ENCODE results near the gene PRM1. TPM values are rescaled to one million over a fixed set of nuclear protein-coding genes. Genes with fewer than 3 reads are reported as not detected.

PRM1 gene
- total RNA-seq, 2 donors from 2014 or later, result not detected

DNA sequence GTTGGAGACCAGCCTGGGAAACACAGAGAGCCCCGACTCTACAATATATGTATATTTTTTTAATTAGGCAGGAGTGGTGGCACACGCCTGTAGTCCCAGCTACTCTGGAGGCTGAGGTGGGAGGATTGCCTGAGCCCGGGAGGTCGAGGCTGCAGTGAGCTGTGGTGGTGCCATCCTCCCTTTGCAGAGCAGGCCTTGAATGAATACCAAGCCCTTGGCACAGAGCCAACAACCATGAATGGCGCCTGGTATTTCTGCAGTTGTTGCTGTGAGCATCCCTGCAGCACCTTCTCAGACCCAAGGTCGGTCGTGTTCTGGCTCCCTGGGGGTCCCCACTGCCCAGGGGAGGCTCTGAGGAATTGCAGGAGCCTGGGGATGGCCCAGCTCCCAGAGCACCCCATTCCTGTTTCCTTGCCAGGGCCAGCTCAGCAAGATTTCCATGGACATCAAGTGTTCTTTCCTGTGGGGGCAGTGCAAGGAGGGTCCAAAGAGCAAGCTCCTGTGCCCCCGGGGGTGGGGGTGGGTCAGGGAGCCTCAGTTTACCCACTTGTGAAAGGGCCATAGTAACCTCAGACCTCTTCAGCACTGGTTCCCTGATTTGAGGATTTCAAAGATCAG is 38.5 kb upstream of the PRM1 start:
- H3K27ac Mint-ChIP-seq, result no peak overlapping the region
- H3K9me3 Mint-ChIP-seq, result no peaks in the 10 kb centered on the region
- H3K36me3 Mint-ChIP-seq, result no peaks in the 10 kb centered on the region
- no peak for ATAC-seq
- no peak for DNase-seq (ENCODE audit: low spot score in 2 of 2)

DNA sequence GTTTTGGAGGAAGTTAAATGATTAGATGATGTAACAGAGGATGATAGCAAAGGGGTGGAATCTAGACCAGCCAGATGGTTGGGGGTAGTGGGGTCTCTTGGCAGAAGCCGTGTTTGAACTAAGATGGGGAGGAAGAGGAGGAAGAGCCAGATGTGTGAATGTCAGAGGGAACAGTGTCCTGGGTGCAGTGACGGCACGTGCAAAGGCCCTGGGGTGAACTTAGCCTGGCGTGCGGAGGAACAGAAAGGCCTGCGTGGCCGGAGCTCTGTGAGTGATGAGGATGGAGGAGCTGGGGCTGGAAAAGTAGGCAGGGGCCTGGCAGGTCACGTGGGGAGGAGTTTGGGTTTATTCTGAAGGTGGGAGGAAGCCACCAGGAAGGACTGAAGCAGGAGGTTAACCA is 37.7 kb upstream of the PRM1 start:
- no peaks in the 10 kb centered on the region for H3K36me3 Mint-ChIP-seq
- H3K9me3 Mint-ChIP-seq, result no peaks in the 10 kb centered on the region
- ATAC-seq, result no peak
- peak overlapping the region in 1 of 2 donors; percentile 12 for H3K27ac Mint-ChIP-seq
- no peak for DNase-seq (ENCODE audit: low spot score in 2 of 2)

DNA sequence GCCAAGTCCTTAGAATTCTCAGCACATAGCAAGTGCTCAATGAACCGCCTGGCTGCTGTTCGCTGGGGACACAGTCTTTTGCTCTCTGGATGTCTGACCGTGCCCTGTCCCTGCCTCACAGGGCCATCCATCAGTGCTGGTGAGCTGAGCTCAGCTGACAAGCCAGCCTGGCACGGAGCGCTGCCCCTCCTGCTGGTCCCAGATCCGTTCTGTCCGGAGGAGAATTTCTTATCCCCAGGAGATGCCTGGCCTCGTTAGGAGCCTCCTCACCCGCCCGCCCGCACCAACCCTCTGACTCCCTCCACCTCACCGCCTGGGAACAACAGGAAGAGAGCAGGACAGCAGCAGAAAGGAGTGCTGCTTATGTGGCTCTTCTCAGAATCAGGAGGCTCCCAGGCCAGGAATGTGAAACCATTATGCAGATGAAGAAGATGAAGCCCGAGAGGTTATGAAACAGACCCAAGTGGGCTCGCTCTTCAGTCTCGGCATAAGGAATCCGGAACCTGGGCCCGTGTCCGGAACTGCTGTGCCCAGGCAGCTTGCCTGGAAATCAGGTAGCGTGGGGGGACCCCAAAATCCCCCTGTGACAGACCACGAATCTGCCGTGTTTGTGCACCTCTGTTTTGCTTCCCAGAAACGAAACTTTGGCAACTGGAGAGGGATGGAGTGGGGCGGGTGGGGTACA is 35.3 kb upstream of the PRM1 start:
- Mint-ChIP-seq H3K9me3 (no peaks in the 10 kb centered on the region), H3K36me3 (no peaks in the 10 kb centered on the region), H3K27ac (no peak overlapping the region)
- ATAC-seq (no peak), DNase-seq (ENCODE audit: low spot score in 2 of 2) (no peak)

DNA sequence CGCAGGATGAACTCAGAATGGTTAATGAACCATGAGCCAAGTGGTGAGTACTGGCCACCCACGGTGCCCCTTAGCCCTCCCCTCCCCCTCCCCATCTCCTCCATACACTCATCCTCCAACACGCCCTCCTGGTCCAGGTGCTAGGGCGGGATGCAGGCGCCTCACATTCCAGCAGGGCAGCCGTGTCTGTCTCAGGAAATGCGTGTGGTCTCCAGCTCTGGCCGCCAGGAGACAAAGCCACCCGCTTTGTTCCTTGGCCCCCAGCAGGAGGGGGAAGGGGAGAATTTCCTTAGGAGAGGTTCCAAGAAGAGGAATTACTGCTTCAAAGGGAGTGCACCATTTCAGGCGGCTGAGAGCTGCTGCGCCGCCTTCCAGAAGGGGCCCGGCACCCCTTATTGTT is 34.4 kb upstream of the PRM1 start:
- DNase-seq (ENCODE audit: low spot score in 2 of 2) (no peak), ATAC-seq (no peak)
- Mint-ChIP-seq H3K36me3 (no peaks in the 10 kb centered on the region), H3K9me3 (no peaks in the 10 kb centered on the region), H3K27ac (no peak overlapping the region)

DNA sequence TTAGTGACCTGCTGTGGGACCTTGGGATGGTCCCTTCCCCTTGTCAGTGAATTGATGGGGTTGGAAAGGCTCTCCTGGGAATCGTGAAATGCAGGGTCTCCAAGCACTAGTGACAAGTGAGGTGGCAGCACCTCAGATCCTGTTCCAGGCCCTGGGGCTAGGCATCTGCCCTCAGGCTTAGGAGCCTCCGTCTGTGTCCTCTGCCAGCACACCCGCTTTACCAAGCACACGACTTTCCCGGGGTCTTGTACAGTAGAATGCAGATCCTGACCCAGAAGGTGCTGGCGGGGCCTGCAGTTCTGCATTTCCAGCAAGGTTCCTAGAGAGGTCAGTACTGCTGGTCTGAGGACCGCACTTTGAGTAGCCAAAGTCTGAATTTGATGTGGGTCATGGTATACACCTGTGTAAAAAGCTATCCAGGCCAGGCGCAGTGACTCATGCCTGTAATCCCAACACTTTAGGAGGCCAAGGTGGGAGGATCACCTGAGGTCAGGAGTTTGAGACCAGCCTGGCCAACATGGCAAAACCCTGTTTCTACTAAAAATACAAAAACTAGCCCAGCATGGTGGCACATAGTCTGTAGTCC is 33.3 kb upstream of the PRM1 start:
- DNase-seq (ENCODE audit: low spot score in 2 of 2), result no peak
- no peaks in the 10 kb centered on the region for H3K36me3 Mint-ChIP-seq
- peak overlapping the region in 1 of 2 donors; percentile 32 for H3K27ac Mint-ChIP-seq
- no peaks in the 10 kb centered on the region for H3K9me3 Mint-ChIP-seq
- ATAC-seq, result no peak

DNA sequence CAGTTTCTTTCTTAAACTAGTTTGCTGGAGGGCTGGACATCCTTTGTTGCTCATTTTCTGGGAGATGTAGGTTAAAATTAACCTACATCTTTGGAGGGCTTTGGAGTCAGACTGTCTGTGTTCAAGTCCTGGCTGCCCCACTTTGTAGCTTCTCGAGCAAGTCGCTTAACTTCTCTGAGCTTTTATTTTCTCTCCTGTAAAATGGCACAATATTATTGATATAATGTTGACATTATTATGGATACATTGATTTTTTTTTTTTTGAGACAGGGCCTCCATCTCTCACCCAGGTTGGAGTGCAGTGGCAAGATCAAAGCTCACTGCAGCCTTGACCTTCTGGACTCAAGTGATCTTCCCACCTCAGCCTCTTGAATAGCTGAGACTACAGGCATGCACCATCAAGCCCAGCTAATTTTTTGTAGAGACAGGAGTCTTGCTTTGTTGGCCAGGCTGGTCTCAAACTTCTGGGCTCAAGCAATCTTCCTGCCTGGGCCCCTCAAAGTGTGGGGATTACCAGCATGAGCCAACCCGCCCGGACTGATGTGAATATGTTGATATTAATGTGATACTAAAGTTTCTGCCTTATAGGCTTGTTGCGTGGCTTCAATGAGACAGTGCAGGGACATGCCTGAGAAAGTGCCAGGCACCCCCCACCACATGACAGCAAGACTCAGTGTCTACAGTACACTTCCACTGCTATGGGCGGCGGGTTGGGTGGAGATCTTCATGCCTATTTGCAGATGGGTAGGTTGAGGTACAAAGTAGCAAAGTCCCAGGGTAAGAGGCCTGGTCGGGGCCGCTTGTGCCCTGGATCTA is 32.6 kb upstream of the PRM1 start:
- H3K9me3 Mint-ChIP-seq, result no peaks in the 10 kb centered on the region
- no peaks in the 10 kb centered on the region for H3K36me3 Mint-ChIP-seq
- no peak for DNase-seq (ENCODE audit: low spot score in 2 of 2)
- no peak overlapping the region for H3K27ac Mint-ChIP-seq
- no peak for ATAC-seq

DNA sequence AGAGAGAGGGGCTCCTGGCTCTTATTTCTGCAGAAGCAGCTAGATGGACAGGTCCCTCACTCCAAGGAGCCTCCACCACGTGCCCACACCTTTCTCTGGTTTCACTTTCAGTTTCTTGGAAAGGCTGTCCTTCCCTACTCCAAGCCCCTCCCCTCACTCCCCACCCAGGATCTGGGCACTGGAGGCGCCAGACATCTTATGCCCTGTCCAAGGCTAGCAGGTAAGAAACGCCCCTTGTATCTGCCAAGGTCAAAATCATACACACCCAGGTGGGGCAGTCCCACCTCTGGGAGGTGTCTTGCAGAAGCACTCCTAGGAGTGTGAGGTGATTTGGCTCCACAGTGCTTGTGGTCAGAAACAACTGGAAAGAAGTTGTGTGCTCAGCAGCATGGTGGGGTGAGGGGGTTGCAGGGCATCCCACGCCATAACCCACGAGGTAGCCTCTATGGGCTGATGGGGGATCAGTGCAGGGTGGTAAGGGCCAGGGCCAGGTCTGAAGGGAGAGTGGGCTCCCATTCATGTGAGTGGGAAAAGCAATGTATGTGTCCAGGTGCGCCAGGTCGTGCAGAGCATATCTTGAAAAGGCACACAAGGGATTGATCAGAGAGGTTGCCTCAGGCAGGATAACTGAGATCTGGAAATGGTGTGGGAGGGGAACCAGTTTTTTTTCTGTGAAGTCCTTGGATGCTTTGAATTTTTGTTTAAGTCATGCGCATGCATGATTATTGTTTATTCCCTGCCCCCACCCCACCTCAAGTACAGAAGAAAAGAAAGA is 31.8 kb upstream of the PRM1 start:
- no peaks in the 10 kb centered on the region for H3K36me3 Mint-ChIP-seq
- no peaks in the 10 kb centered on the region for H3K9me3 Mint-ChIP-seq
- ATAC-seq, result peak in 1 of 2 donors; percentile 13
- no peak for DNase-seq (ENCODE audit: low spot score in 2 of 2)
- peak overlapping the region; percentile 27 to 51 for H3K27ac Mint-ChIP-seq

DNA sequence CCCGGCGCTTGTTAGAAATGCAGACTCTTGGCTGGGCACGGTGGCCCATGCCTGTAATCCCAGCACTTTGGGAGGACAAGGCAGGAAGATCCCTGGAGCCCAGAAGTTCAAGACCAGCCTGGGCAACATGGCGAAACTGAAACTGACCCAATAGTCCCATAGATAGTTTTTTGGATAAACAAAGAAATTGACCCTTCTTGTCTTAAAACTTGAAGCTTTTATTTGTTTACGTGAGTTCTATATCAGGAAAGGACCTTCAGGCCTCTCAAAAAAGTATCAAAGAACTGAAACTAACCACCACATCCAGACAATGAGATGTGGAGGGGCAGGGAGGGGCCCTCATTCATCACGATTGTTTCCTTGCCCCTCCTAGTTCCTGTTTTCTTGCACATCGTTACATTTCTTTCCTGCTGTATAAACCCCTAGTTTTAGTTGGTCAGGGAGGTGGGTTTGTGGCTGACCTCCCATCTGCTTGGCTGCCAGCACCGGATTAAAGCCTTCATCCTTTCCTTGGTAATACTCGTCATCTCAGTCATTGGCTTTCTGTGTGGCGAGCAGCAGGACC is 29.9 kb upstream of the PRM1 start:
- DNase-seq (ENCODE audit: low spot score in 2 of 2) (no peak), ATAC-seq (peak; percentile 21 to 27)
- no peaks in the 10 kb centered on the region for H3K9me3 Mint-ChIP-seq
- H3K27ac Mint-ChIP-seq, result peak overlapping the region in 1 of 2 donors; percentile 14
- no peaks in the 10 kb centered on the region for H3K36me3 Mint-ChIP-seq

DNA sequence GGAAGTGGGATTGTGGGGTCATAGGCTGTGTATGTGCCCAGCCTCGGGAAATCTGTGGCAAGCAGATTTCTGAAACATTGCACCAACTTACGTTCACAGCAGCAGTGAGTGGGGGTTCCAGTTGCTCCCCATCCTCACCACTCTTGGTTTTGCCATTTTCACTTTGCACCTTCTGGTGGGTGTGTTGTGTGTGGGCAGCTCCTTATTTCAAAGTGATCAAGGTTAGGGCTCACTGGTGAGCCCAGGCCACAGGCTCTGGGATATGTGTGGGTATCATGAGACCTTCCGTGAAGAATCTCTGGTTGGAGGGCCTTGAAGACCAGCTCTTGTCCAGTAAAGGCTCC is 29.5 kb upstream of the PRM1 start:
- DNase-seq (ENCODE audit: low spot score in 2 of 2) (no peak), ATAC-seq (no peak)
- no peak overlapping the region for H3K27ac Mint-ChIP-seq
- H3K9me3 Mint-ChIP-seq, result no peaks in the 10 kb centered on the region
- no peaks in the 10 kb centered on the region for H3K36me3 Mint-ChIP-seq

DNA sequence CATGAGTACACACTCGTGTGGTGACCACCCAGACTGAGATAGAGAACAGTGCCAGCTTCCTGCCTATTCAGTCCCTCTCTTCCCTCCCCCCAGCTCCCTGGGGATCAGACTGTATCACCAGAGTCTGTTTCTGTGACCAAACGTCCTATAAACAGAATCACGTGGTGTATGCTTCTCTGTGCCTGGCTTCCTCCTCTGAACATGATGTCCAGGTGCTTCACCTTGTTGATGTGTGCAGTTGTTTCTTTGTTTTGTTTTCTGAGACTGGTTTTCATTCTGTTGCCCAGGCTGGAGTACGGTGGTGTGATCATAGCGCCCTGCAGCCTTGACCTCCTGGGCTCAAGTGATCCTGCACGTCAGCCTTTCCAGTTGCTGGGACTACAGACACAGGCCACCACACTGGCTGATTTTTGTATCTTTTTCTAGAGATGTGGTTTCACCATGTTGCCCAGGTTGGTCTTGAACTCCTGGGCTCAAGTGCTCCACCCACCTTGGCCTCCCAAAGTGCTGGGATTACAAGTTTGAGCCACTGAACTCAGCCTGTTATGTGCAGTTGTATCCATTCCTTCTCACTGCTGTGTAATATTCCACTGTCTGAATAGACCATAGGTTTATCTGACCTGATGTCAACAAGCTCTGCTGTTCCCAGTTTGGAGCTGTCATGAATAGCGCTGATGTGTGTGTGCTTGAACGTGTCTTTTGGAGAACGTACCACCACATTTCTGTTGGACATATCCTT is 28.9 kb upstream of the PRM1 start:
- ATAC-seq (no peak), DNase-seq (ENCODE audit: low spot score in 2 of 2) (no peak)
- no peak overlapping the region for H3K27ac Mint-ChIP-seq
- no peaks in the 10 kb centered on the region for H3K9me3 Mint-ChIP-seq
- no peaks in the 10 kb centered on the region for H3K36me3 Mint-ChIP-seq

DNA sequence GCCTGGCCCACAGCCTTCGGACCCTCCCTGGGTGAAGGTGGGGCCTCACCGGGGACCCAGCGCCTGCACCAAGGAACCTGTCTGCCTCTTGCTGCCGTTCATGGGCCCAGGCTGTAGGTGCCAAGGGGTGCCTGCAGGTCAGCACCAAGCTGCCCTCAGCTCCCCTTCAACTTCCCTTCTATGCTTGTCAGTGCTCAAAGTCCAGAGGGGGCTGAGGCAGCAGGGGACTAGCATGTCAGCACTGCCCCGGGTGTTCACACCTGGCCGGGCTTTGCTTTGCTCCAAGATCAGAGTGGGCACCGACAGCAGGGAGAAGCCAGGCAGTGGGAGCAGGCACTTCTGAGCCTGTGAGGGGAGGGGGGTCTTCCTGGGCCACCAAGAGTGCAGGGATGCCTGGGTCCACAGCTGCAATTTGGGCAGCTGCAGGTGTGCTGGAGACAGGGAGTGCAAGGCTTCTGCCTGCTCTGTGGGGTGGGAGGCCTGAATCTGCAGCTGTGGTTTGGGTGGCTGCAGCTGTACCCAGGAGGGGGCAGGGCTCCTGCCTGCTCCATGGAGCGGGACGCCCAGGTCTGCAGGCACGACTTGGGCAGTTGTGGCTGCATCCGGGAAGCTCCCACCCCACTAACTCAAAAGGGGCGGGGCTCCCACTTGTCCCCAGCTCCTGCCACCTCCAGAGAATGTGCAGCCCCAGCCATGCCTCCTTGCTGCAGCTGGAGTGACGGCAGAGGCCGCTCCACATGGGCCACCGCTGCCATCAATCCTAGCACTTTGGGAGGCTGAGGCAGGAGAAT is 27.6 kb upstream of the PRM1 start:
- Mint-ChIP-seq H3K36me3 (no peaks in the 10 kb centered on the region), H3K27ac (peak overlapping the region in 1 of 2 donors; percentile 44), H3K9me3 (no peaks in the 10 kb centered on the region)
- no peak for DNase-seq (ENCODE audit: low spot score in 2 of 2)
- no peak for ATAC-seq

DNA sequence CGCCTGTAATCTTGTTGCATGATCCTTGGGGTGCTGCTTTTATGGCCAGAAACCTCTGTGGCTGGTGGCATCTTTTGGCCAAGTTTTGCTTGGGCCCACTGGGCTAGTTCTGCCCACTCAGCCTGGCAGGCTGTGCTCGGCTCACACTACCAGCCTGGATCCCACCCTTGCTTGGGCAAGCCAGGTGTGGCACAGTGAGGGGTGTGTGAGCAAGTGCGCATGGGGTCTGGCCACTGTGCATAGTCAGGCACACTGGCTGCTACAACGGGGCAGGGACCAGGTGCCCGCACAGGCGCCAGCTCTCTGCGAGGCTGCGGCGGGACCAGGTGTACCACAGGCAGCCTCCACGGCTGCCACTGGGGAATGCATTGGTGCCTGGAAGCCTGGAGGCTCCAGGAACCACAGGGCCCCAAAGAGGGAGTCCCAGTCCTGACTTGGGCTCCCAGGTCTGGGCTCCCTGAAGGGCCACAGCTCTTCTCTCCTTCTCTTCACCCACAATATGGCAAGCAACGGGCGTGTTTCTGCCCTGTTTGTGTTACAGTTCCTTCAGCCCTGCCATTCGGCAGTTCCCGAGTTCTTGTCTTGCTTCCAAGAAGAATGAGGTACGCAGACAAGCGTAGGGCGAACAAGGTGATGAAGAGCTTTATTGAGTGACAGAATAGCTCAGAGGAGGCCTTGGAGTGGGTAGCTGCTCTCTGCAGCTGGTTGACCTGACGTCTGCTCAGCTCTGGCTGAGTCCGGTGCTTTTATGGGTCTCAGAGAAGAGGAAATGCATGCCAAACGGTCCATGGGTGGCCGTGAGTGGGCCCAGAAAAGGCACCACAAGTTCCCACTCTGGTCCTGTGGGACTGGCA is 26.7 kb upstream of the PRM1 start:
- ATAC-seq, result no peak
- no peaks in the 10 kb centered on the region for H3K36me3 Mint-ChIP-seq
- no peak overlapping the region for H3K27ac Mint-ChIP-seq
- no peak for DNase-seq (ENCODE audit: low spot score in 2 of 2)
- H3K9me3 Mint-ChIP-seq, result no peaks in the 10 kb centered on the region

DNA sequence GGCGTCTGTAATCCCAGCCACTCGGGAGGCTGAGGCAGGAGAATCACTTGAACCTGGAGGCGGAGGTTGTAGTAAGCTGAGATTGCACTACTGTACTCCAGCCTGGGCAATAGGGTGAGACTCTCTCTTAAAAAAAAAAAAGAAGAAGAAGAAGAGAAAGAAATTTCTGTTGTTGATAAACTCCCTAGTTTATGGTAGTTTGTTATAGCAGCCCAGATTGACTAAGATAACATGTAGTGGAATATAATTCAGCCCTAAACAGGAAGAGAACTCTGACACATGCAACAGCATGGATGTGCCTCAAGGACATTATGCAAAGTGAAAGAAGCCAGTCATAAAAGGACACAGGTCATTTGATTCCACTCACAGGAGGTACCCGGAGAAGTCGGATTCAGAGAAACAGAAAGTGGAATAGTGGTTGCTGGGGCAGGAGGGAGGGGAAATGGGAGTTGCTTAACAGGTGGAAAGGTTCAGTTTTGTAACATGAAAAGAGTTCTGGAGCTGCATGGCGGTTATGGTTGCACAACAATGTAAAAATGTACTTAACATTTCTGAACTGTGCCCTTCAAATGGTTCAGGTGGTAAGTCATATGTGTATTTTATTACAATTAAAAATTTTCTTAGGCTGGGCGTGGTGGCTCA is 26.0 kb upstream of the PRM1 start:
- no peaks in the 10 kb centered on the region for H3K36me3 Mint-ChIP-seq
- peak; percentile 13 to 36 for ATAC-seq
- H3K9me3 Mint-ChIP-seq, result no peaks in the 10 kb centered on the region
- H3K27ac Mint-ChIP-seq, result no peak overlapping the region
- DNase-seq (ENCODE audit: low spot score in 2 of 2), result no peak

DNA sequence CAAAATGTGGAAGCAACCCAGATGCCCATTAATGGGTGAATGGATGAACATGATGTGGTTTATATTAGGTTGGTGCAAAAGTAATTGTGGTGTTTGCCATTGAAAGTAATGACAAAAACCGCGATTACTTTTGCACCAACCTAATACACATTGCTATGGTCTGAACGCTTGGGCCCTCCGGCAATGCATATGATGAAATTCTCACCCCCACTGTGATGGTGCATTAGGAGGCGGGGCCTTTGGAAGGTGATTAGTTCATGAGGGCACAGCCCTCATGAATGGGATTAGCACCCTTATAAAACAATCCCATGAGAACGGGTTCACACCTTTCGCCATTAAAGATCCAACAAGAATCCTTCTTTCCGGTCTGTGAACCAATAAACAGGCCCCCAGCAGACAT is 25.3 kb upstream of the PRM1 start:
- DNase-seq (ENCODE audit: low spot score in 2 of 2), result no peak
- Mint-ChIP-seq H3K36me3 (no peaks in the 10 kb centered on the region), H3K27ac (no peak overlapping the region), H3K9me3 (no peaks in the 10 kb centered on the region)
- no peak for ATAC-seq
